ENCODE results near the gene TSBP1. TPM values are rescaled to one million over a fixed set of nuclear protein-coding genes. Genes with fewer than 3 reads are reported as not detected.
"Not testable (repeated sequence)": the region's sequence is repeated elsewhere in the genome, so short reads cannot be mapped to it uniquely, and the experiment has no call there.

The TSBP1 gene
- total RNA-seq, 2 donors from 2014 or later, result not detected

DNA sequence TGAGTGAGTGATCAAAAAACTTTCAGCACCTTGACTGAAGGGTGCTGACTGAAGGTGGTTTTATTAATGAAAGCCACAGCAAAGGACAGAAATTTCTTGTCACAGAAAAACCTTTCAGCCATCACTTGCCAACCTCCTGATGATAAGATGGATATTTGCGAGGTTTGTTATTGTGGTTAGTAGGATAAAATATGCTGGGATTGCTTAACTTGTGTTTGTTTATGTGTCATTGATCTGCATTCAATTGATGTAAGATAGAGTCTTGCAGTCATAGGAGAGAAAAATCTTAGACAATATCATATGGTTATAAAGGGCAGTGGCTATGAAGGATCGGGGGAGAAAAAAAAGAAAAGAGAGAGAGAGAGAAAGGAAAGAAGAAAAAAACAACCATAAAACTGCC, 1.2 kb downstream of the TSBP1 start:
- Histone ChIP-seq H3K9me3 (no peaks in the 10 kb centered on the region), H3K27me3 (no peaks in the 10 kb centered on the region), H3K4me3 (no peak overlapping the region), H3K36me3 (replicated peaks in 1 of 2; ENCODE audit: insufficient read depth in 1 of 2, low read depth in 2 of 2) (no peaks in the 10 kb centered on the region), H3K4me1 (no peaks in the 10 kb centered on the region), H3K27ac (no peak overlapping the region)
- intact Hi-C loops (cut with DNase I), result no loop called here
- TF ChIP-seq, protein P1, sequence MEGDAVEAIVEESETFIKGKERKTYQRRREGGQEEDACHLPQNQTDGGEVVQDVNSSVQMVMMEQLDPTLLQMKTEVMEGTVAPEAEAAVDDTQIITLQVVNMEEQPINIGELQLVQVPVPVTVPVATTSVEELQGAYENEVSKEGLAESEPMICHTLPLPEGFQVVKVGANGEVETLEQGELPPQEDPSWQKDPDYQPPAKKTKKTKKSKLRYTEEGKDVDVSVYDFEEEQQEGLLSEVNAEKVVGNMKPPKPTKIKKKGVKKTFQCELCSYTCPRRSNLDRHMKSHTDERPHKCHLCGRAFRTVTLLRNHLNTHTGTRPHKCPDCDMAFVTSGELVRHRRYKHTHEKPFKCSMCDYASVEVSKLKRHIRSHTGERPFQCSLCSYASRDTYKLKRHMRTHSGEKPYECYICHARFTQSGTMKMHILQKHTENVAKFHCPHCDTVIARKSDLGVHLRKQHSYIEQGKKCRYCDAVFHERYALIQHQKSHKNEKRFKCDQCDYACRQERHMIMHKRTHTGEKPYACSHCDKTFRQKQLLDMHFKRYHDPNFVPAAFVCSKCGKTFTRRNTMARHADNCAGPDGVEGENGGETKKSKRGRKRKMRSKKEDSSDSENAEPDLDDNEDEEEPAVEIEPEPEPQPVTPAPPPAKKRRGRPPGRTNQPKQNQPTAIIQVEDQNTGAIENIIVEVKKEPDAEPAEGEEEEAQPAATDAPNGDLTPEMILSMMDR (IDR thresholded peaks at IDR 0.05), result no peak
- no peak for TF ChIP-seq POLR2A (IDR thresholded peaks at IDR 0.05)
- DNase-seq (no peak), ATAC-seq (no peak)
- WGBS, 2 donors, result 48 to 51% methylated on average over 2 of the region's 2 CpGs

DNA sequence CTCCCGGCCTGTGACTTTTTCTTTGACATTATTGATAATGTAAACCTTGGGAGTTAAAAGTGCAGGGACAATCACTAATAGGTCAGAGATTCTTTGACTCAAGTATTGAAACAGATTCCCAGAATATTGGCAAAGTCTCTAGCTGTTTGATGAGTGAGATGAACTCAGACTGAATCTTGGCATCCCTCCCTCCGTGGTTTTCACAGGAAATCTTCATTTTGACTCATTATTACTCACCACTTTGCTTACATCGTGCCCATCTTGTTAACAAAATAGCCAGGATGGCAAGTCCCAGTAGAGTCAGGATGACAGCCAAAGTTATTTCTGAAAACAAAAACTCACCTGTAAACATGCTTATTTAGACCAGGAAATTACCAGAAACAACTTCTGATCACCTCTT, 2.0 kb downstream of the TSBP1 start:
- intact Hi-C loops (cut with DNase I), result no loop called here
- WGBS, 2 donors, result 37 to 47% methylated on average over 3 of the region's 3 CpGs
- Histone ChIP-seq H3K36me3 (replicated peaks in 1 of 2; ENCODE audit: insufficient read depth in 1 of 2, low read depth in 2 of 2) (no peaks in the 10 kb centered on the region), H3K4me1 (no peaks in the 10 kb centered on the region), H3K27me3 (no peaks in the 10 kb centered on the region), H3K9me3 (no peaks in the 10 kb centered on the region), H3K27ac (no peak overlapping the region), H3K4me3 (no peak overlapping the region)
- no peak for TF ChIP-seq POLR2A (IDR thresholded peaks at IDR 0.05)
- TF ChIP-seq, protein P1 (IDR thresholded peaks at IDR 0.05), result no peak
- ATAC-seq (no peak), DNase-seq (no peak)

DNA sequence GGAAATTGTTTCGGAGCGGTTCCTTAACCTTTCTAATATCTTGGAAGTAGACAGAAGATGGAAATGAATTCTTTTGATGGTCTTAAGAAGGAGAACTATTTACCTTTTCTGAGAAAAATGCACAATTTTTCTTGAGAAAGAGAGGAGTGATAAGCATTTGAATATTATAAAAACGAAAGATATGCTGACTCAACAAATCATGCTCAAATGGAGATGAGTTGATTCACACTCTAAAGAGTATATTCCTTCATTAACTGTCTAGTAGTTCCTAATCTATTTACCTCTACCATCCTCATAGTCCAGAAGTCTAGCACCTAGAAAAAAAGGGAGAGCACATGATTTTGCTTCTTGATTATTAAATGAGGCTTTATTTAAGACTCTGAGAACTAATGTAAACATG, 4.1 kb downstream of the TSBP1 start:
- no peak for DNase-seq
- ATAC-seq, result no peak
- Histone ChIP-seq H3K4me3 (no peak overlapping the region), H3K27me3 (no peaks in the 10 kb centered on the region), H3K4me1 (no peaks in the 10 kb centered on the region), H3K9me3 (no peaks in the 10 kb centered on the region), H3K36me3 (replicated peaks in 1 of 2; ENCODE audit: insufficient read depth in 1 of 2, low read depth in 2 of 2) (no peaks in the 10 kb centered on the region), H3K27ac (no peak overlapping the region)
- intact Hi-C loops (cut with DNase I), result no loop called here
- TF ChIP-seq POLR2A (IDR thresholded peaks at IDR 0.05), result no peak
- TF ChIP-seq, protein P1 (IDR thresholded peaks at IDR 0.05), result no peak
- WGBS, 2 donors, result 77 to 83% methylated on average over 3 of the region's 3 CpGs

DNA sequence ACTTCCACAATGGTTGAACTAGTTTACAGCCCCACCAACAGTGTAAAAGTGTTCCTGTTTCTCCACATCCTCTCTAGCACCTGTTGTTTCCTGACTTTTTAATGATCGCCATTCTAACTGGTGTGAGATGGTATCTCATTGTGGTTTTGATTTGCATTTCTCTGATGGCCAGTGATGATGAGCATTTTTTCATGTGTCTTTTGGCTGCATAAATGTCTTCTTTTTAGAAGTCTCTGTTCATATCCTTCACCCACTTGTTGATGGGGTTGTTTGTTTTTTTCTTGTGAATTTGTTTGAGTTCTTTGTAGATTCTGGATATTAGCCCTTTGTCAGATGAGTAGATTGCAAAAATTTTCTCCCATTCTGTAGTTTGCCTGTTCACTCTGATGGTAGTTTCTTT, 12.5 kb downstream of the TSBP1 start:
- DNase-seq; ATAC-seq; H3K27me3 ChIP-seq; intact Hi-C loops (cut with DNase I); H3K4me3 ChIP-seq; H3K27ac ChIP-seq; H3K36me3 ChIP-seq (replicated peaks in 1 of 2; ENCODE audit: insufficient read depth in 1 of 2, low read depth in 2 of 2); H3K4me1 ChIP-seq; H3K9me3 ChIP-seq: not testable (repeated sequence)
- WGBS, 2 donors, result 60 to 91% methylated on average over 1 of the region's 1 CpG

DNA sequence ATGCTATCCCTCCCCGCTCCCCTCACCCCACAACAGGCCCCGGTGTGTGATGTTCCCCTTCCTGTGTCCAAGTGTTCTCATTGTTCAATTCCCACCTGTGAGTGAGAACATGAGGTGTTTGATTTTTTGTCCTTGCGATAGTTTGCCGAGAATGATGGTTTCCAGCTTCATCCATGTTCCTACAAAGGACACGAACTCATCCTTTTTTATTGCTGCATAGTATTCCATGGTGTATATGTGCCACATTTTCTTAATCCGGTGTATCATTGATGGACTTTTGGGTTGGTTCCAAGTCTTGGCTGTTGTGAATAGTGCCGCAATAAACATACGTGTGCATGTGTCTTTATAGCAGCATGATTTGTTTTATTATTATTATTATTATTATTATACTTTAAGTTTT, 13.2 kb downstream of the TSBP1 start:
- H3K36me3 ChIP-seq (replicated peaks in 1 of 2; ENCODE audit: insufficient read depth in 1 of 2, low read depth in 2 of 2); intact Hi-C loops (cut with DNase I); ATAC-seq; H3K9me3 ChIP-seq; H3K27me3 ChIP-seq; H3K4me1 ChIP-seq; H3K4me3 ChIP-seq; H3K27ac ChIP-seq; DNase-seq: not testable (repeated sequence)
- 67% methylated on average over 7 to 8 of the region's 8 CpGs for WGBS, 2 donors

DNA sequence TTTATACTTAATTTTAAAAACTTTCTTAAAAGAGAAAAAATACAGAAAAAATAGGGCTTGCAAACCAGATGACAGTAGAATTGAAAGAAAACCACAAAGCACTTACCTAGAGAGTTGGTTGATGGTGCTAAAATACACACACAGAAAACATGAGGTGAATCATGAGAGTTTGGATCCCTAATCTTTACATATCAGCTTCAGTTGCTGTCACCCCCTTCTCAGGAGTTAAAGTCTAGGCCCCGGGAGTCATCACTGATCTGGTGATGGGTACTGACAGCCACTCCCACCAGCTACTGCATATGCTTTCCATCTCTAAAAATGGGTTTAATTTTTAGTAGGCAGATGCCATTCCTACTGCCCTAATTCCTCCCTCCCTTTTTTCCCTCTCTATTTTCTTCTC, 16.7 kb downstream of the TSBP1 start:
- ATAC-seq (no peak), DNase-seq (no peak)
- H3K27me3 ChIP-seq, result no peaks in the 10 kb centered on the region
- intact Hi-C loops (cut with DNase I), result no loop called here
- no peaks in the 10 kb centered on the region for H3K4me1 ChIP-seq
- H3K36me3 ChIP-seq (replicated peaks in 1 of 2; ENCODE audit: insufficient read depth in 1 of 2, low read depth in 2 of 2), result no peaks in the 10 kb centered on the region
- no peak overlapping the region for H3K27ac ChIP-seq
- no peak overlapping the region for H3K4me3 ChIP-seq
- WGBS, 2 donors, result 61 to 71% methylated on average over 1 of the region's 1 CpG
- no peaks in the 10 kb centered on the region for H3K9me3 ChIP-seq
- no peak for TF ChIP-seq POLR2A (IDR thresholded peaks at IDR 0.05)
- TF ChIP-seq, protein P1 (IDR thresholded peaks at IDR 0.05), result no peak

All from body of pancreas (tissue), 4 donors.